PC-3 (cell line): ENCODE data around the gene SUGCT. TPM values are rescaled to one million over a fixed set of nuclear protein-coding genes. Genes with fewer than 3 reads are reported as not detected.

Experiments used
- ATAC-seq: fragments of 200-7000 bp; cut with Tn5 transposase; 2 replicates; pipeline ENCODE4 v1.9.1; 2020; ENCODE audit warnings: mild to moderate bottlenecking, moderate library complexity
- BruUV-seq: library from RNA; stranded (reverse); fragments of 400-500 nt; replicated peaks from 2 replicates; lab custom pipeline; 2021; lab: Mats Ljungman, UMichigan
- CTCF ChIA-PET: fragments of 300-600 bp; sonication (Branson Sonifier 250); formaldehyde crosslinking; loops from one replicate; lab custom pipeline; 2022; ENCODE audit warnings: antibody characterized with exemption; lab: Charles Lee
- POLR2A ChIA-PET: fragments of 300-600 bp; sonication (Branson Sonifier 250); formaldehyde crosslinking; loops from one replicate; lab custom pipeline; 2022; ENCODE audit warnings: antibody characterized with exemption; ENCODE audit not compliant: unreplicated experiment; lab: Charles Lee
- DNase-seq: peaks from one replicate; pipeline ENCODE4 v3.0.0-alpha.2; 2015
- H2AFZ ChIP-seq: fragments of 300-600 bp; sonication (generic); 2 replicates; pipeline ENCODE4 v1.6.0; 2016; ENCODE audit warnings: antibody characterized with exemption, low read length
- H3F3A ChIP-seq: fragments of 300-600 bp; sonication (generic); one replicate; pipeline ENCODE4 v1.6.0; 2017; ENCODE audit warnings: antibody characterized with exemption, low read length, control low read depth, mild to moderate bottlenecking; ENCODE audit not compliant: unreplicated experiment
- H3K27ac ChIP-seq: fragments of 300-600 bp; sonication (generic); 2 replicates; pipeline ENCODE4 v1.5.1; 2016; ENCODE audit warnings: mild to moderate bottlenecking, low read length
- H3K27me3 ChIP-seq: fragments of 300-600 bp; sonication (generic); 2 replicates; pipeline ENCODE4 v1.6.1; 2016; ENCODE audit warnings: low read length, mixed read lengths
- H3K36me3 ChIP-seq: fragments of 300-600 bp; sonication (generic); 2 replicates; pipeline ENCODE4 v1.6.1; 2016; ENCODE audit warnings: low read depth, mixed run types, low read length, mixed read lengths
- H3K4me1 ChIP-seq: fragments of 300-600 bp; sonication (generic); 2 replicates; pipeline ENCODE4 v1.5.1; 2016; ENCODE audit warnings: low read length; ENCODE audit not compliant: insufficient read depth
- H3K4me2 ChIP-seq: fragments of 300-600 bp; sonication (generic); 2 replicates; pipeline ENCODE4 v1.6.0; 2016; ENCODE audit warnings: low read length
- H3K4me3 ChIP-seq: fragments of 300-600 bp; sonication (generic); 2 replicates; pipeline ENCODE4 v1.5.1; 2016; ENCODE audit warnings: mild to moderate bottlenecking, low read length, mixed read lengths
- H3K79me2 ChIP-seq: fragments of 300-600 bp; sonication (generic); 2 replicates; pipeline ENCODE4 v1.6.1; 2017; ENCODE audit warnings: low read length, mixed read lengths
- H3K9ac ChIP-seq: fragments of 300-600 bp; sonication (generic); 2 replicates; pipeline ENCODE4 v1.6.0; 2016; ENCODE audit warnings: mild to moderate bottlenecking, low read length
- H3K9me2 ChIP-seq: fragments of 300-600 bp; sonication (generic); replicated peaks from 2 replicates; pipeline ENCODE4 v1.6.1; 2016; ENCODE audit warnings: mixed run types, low read length, mixed read lengths
- H3K9me3 ChIP-seq: fragments of 300-600 bp; sonication (generic); 2 replicates; pipeline ENCODE4 v1.6.1; 2016; ENCODE audit warnings: low read length, mixed read lengths
- H4K20me1 ChIP-seq: fragments of 300-600 bp; sonication (generic); 2 replicates; pipeline ENCODE4 v1.6.1; 2016; ENCODE audit warnings: low read length, mixed read lengths
- CTCF ChIP-seq: fragments of 300-600 bp; sonication (generic); conservative IDR thresholded peaks from 2 replicates; pipeline ENCODE4 v1.5.1; 2017; ENCODE audit warnings: antibody characterized with exemption, low read depth, mild to moderate bottlenecking, low read length
- EZH2 ChIP-seq: fragments of 300-600 bp; sonication (generic); IDR thresholded peaks from one replicate; pipeline ENCODE4 v1.6.1; 2017; ENCODE audit warnings: antibody characterized with exemption, mild to moderate bottlenecking, low read length; ENCODE audit not compliant: unreplicated experiment
- EZH2phosphoT487 ChIP-seq: fragments of 300-600 bp; sonication (generic); IDR thresholded peaks from 2 replicates; pipeline ENCODE4 v1.6.1; 2018; ENCODE audit warnings: mild to moderate bottlenecking, antibody characterized with exemption, low read length, borderline replicate concordance
- intact Hi-C: fragments of 100-400 bp; cut with micrococcal nuclease; formaldehyde crosslinking; loops from 2 replicates; pipeline ENCODE4 v1.9.0; 2023
- total RNA-seq: library from RNA; depleted of rRNA; stranded (reverse); fragments of >200 nt; gene quantifications from 2 replicates; pipeline ENCODE4 v1.2.3, GENCODE V29; 2014

The SUGCT gene
- total RNA-seq, 1 experiment from 2014 or later: 2.9 TPM

DNA sequence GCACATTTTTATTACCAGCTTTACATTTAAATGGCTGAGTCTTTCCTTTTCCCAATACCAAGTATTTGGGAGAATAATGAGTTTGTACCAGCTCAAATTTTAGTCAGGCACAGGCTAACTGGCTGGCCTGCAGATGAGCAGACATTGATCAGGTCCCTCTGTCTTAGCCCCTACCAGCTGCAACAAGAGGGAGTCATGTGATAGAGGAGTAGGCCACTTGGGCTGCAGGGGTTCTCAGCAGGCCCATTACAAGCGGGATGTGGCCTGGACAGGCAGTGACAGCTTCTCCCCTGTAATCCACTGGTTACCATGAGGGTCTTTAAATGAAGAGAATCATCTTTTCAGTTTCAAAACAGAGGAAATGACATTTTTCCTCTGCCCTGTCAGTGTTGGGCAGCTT is 283.6 kb downstream of the SUGCT start:
- Histone ChIP-seq H3K27ac (no peak overlapping the region), H3K4me2 (no peak overlapping the region), H3K9ac (no peak overlapping the region), H3K36me3 (no peaks in the 10 kb centered on the region), H2AFZ (no peak overlapping the region), H3K4me1 (no peaks in the 10 kb centered on the region; the same call in 1 of the 2 replicates), H3K27me3 (no peaks in the 10 kb centered on the region), H4K20me1 (no peaks in the 10 kb centered on the region), H3F3A (no peaks in the 10 kb centered on the region), H3K4me3 (no peak overlapping the region), H3K9me2 (no peaks in the 10 kb centered on the region), H3K79me2 (no peaks in the 10 kb centered on the region), H3K9me3 (no peaks in the 10 kb centered on the region)
- BruUV-seq: no TSS peak
- ChIA-PET CTCF (no interaction called here), POLR2A (no interaction called here)
- ATAC-seq (no peak), DNase-seq (no peak)
- TF ChIP-seq CTCF: no peak
- TF ChIP-seq EZH2: no peak
- TF ChIP-seq EZH2phosphoT487: no peak
- intact Hi-C loops: no loop called here

DNA sequence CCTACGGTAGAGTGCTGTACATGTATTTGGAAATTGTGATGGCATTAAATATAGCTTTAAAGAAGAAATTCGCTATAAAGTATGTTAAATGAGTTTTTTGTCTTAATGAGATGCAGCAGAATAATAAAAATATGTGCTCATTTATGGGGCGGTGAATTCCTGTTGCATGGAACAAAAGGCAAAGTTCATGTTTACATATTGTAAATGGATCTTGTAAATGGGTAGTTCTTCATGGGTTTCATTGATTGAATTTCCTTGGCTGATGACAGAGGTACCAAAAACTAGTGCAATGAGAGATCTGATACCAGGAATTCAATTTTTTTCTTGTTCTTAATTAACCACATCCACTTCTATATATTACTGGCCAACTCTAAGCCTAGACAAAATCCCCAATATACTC is 284.2 kb downstream of the SUGCT start:
- no peak overlapping the region for H2AFZ ChIP-seq
- no peak for TF ChIP-seq EZH2
- no peak overlapping the region for H3K4me3 ChIP-seq
- H3K4me2 ChIP-seq: no peak overlapping the region
- no peaks in the 10 kb centered on the region for H3K27me3 ChIP-seq
- no peak for DNase-seq
- H3K9me3 ChIP-seq: no peaks in the 10 kb centered on the region
- no TSS peak for BruUV-seq
- no peak overlapping the region for H3K27ac ChIP-seq
- ChIA-PET POLR2A (no interaction called here), CTCF (no interaction called here)
- H3K79me2 ChIP-seq: no peaks in the 10 kb centered on the region
- no peaks in the 10 kb centered on the region for H3K9me2 ChIP-seq
- H4K20me1 ChIP-seq: no peaks in the 10 kb centered on the region
- no peak for ATAC-seq
- intact Hi-C loops: no loop called here
- H3K4me1 ChIP-seq: no peaks in the 10 kb centered on the region; the same call in 1 of the 2 replicates
- no peaks in the 10 kb centered on the region for H3F3A ChIP-seq
- H3K36me3 ChIP-seq: no peaks in the 10 kb centered on the region
- no peak overlapping the region for H3K9ac ChIP-seq

DNA sequence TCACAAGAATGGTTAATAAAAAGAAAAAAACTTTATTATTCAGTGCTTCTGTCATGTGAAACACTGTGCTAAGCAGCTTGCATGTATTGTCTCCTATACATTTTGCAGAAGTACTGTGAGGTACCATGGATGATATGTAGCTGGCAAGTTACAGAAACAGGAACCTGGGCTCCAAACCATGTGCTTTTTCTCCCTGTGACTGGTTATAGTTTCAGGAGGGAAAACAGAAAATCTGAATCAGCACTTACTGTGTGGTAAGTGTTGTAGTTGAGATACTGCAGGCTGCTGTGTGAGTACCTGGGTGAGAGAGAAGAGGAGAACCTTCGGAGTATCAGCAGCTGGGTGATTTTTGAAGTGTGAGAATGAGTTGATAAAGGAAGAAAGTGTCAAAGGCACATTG is 285.0 kb downstream of the SUGCT start:
- no peaks in the 10 kb centered on the region for H3K79me2 ChIP-seq
- no peaks in the 10 kb centered on the region for H3F3A ChIP-seq
- no peaks in the 10 kb centered on the region for H4K20me1 ChIP-seq
- ChIA-PET CTCF (no interaction called here), POLR2A (no interaction called here)
- no peak for DNase-seq
- no peak overlapping the region for H3K4me2 ChIP-seq
- BruUV-seq: no TSS peak
- no peaks in the 10 kb centered on the region for H3K27me3 ChIP-seq
- TF ChIP-seq EZH2 (no peak), EZH2phosphoT487 (no peak), CTCF (no peak)
- H3K4me1 ChIP-seq: no peaks in the 10 kb centered on the region
- no peaks in the 10 kb centered on the region for H3K9me2 ChIP-seq
- no peak for ATAC-seq
- no peak overlapping the region for H3K9ac ChIP-seq
- no peaks in the 10 kb centered on the region for H3K36me3 ChIP-seq
- H3K9me3 ChIP-seq: no peaks in the 10 kb centered on the region
- intact Hi-C loops: no loop called here
- H3K4me3 ChIP-seq: no peak overlapping the region
- H3K27ac ChIP-seq: no peak overlapping the region
- H2AFZ ChIP-seq: no peak overlapping the region
